DMS79 treated with DMSO at 0.1 percent for 48 hours (cell line): ENCODE results near the gene CACNA1E.
"Not testable (repeated sequence)": the region's sequence is repeated elsewhere in the genome, so short reads cannot be mapped to it uniquely, and the experiment has no call there.

Experiments used
- DNase-seq: peaks from one replicate; lab custom pipeline; 2025; lab: John Stamatoyannopoulos, UW

Gene CACNA1E

GRCh38 chr1:181813266-181813665 lies 329.9 kb downstream of the CACNA1E start:
- no peak for DNase-seq

- DNase-seq: no peak
These were observed 333.3 kb downstream of the CACNA1E start for GRCh38 chr1:181816608-181817007.

GRCh38 chr1:181817091-181817490 lies 333.8 kb downstream of the CACNA1E start:
- no peak for DNase-seq

- DNase-seq: no peak
These were observed 335.1 kb downstream of the CACNA1E start for GRCh38 chr1:181818459-181818858.

GRCh38 chr1:181818943-181819342 lies 335.6 kb downstream of the CACNA1E start:
- DNase-seq: no peak

DNA sequence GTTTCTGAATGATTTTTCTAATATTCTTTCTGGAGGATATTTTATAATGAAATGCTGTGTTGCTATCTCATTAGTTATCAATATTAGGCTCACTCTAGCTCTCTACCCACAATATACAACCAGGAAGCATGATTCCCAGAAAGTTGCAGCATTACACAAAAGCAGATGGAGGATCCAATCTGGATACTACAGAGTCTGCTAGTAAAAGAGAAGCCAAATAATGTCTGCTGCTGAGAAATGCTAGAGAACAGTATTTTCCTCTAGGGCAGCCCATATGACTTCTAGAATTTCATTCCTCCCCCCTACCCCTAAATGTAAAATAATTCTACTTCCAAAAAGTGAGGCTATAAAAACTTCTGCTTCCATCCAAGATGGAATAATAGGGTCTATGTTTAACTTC lies 338.4 kb downstream of the CACNA1E start:
- DNase-seq: no peak

DNA sequence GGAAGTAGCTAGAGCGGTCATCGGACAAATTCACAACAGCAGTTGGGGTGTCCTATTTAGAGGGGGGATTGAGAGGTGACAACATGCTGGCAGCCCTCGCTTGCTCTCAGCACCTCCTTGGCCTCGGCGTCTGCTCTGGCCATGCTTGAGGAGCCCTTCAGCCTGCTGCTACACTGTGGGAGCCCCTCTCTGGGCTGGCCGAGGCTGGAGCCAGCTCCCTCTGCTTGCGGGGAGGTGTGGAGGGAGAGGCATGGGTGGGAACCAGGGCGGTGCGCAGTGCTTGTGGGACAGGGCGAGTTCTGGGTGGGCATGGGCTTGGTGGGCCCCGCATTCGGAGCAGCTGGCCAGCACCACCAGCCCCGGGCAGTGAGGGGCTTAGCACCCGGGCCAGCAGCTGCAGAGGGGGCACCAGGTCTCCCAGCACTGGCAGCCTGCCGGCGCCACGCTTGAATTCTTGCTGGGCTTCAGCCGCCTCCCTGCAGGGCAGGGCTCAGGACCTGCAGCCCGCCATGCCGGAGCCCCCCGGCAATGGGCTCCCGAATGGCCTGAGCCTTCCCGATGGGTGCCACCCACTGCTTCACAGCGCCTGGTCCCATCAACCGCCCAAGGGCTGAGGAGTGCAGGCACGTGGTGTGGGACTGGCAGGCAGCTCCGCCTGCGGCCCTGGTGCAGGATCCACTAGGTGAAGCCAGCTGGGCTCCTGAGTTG lies 349.0 kb downstream of the CACNA1E start:
- not testable (repeated sequence) for DNase-seq

GRCh38 chr1:181846001-181846645 lies 362.8 kb downstream of the CACNA1E start:
- no peak for DNase-seq

DNA sequence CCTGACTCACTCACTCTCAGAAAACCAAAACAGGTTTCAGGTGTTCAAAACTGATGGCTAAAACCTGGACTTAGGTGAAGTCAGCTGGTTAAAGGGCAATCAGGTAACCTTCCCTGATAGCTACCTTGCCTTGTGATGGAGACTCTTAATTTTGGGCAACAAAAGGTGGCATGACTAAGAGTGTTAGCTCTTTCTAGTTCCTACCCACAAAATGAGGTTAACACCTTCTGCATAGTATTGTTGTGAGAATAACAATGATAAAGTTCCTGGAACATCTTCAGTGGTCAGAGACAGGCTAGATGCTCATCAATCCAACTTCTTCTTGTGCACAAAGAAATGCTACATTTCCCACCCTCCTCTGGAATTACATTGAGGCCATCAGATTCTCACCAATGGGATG lies 363.4 kb downstream of the CACNA1E start:
- no peak for DNase-seq

- DNase-seq: no peak
These were observed 365.8 kb downstream of the CACNA1E start for GRCh38 chr1:181849071-181849470.

- not testable (repeated sequence) for DNase-seq
These were observed 370.9 kb downstream of the CACNA1E start for GRCh38 chr1:181854212-181854611.

- DNase-seq: no peak
These were observed 372.1 kb downstream of the CACNA1E start for GRCh38 chr1:181855380-181855779.
